Calu3 (cell line): Measurements from ENCODE around the gene H2BK1. TPM values are rescaled to one million over a fixed set of nuclear protein-coding genes. Genes with fewer than 3 reads are reported as not detected.

Source experiments
- BruUV-seq: library from RNA; stranded (reverse); fragments of 400-500 nt; replicated peaks from 2 replicates; lab custom pipeline; 2021; lab: Mats Ljungman, UMichigan
- CTCF ChIA-PET: fragments of 300-600 bp; sonication (Branson Sonifier 250); formaldehyde crosslinking; loops from one replicate; lab custom pipeline; 2022; ENCODE audit warnings: antibody characterized with exemption; lab: Charles Lee
- DNase-seq: peaks from one replicate; pipeline ENCODE4 v3.0.0; 2022
- H3K27ac Mint-ChIP-seq: one replicate; pipeline ENCODE4 v1.8.0; 2022; ENCODE audit warnings: mixed read lengths; ENCODE audit not compliant: unreplicated experiment
- H3K27me3 Mint-ChIP-seq: one replicate; pipeline ENCODE4 v1.8.0; 2022; ENCODE audit warnings: mixed read lengths; ENCODE audit not compliant: unreplicated experiment
- H3K36me3 Mint-ChIP-seq: one replicate; pipeline ENCODE4 v1.8.0; 2022; ENCODE audit warnings: mild to moderate bottlenecking, moderate library complexity, mixed read lengths; ENCODE audit not compliant: insufficient read depth, unreplicated experiment
- H3K4me1 Mint-ChIP-seq: one replicate; pipeline ENCODE4 v1.8.0; 2022; ENCODE audit warnings: mild to moderate bottlenecking, low read depth, mixed read lengths; ENCODE audit not compliant: unreplicated experiment
- H3K4me3 Mint-ChIP-seq: one replicate; pipeline ENCODE4 v1.8.0; 2022; ENCODE audit warnings: mild to moderate bottlenecking, low read depth, moderate library complexity, mixed read lengths; ENCODE audit not compliant: unreplicated experiment
- H3K9me3 Mint-ChIP-seq: one replicate; pipeline ENCODE4 v1.8.0; 2022; ENCODE audit warnings: low read depth, mixed read lengths; ENCODE audit not compliant: unreplicated experiment
- CTCF ChIP-seq: fragments of 200-600 bp; IDR thresholded peaks from one replicate; pipeline ENCODE4 v1.8.0; 2022; ENCODE audit warnings: antibody characterized with exemption; ENCODE audit not compliant: unreplicated experiment
- intact Hi-C: fragments of 100-400 bp; cut with micrococcal nuclease; formaldehyde crosslinking; loops from one replicate; pipeline ENCODE4 v1.10.0; 2022; ENCODE audit not compliant: unreplicated experiment
- total RNA-seq: library from RNA; stranded (reverse); gene quantifications from 2 replicates; pipeline ENCODE4 v1.2.3, GENCODE V29; 2022

H2BK1 gene
- total RNA-seq, 1 experiment from 2014 or later: not detected

- no peaks in the 10 kb centered on the region for H3K27me3 Mint-ChIP-seq
- intact Hi-C loops: no loop called here
These were observed 22.0 kb upstream of the H2BK1 start, which contains the start of gene CHPF2 for GRCh38 chr7:151232091-151232916. CHPF2 (plus strand) TSS chr7:151232483; CDS start chr7:151234012, 1,529 bp downstream.

GRCh38 chr7:151231080-151231479 lies 20.8 kb upstream of the H2BK1 start:
- intact Hi-C loops: no loop called here
- H3K4me1 Mint-ChIP-seq: peaks cover 11% of the 10 kb centered on the region
- H3K4me3 Mint-ChIP-seq: no peak overlapping the region
- TF ChIP-seq CTCF: no peak
- no peak overlapping the region for H3K27ac Mint-ChIP-seq
- no peak for DNase-seq
- H3K36me3 Mint-ChIP-seq: peaks cover 44% of the 10 kb centered on the region
- CTCF ChIA-PET: no interaction called here
- no TSS peak for BruUV-seq
- no peaks in the 10 kb centered on the region for H3K27me3 Mint-ChIP-seq
- no peaks in the 10 kb centered on the region for H3K9me3 Mint-ChIP-seq

More at GRCh38 chr7:151232091-151232916, 22.0 kb upstream of the H2BK1 start, which contains the start of gene CHPF2:
- H3K4me1 Mint-ChIP-seq: peaks cover 11% of the 10 kb centered on the region
- no TSS peak for BruUV-seq
- H3K9me3 Mint-ChIP-seq: no peaks in the 10 kb centered on the region
- H3K4me3 Mint-ChIP-seq: peak within 1 kb of the TSS; percentile 91
- peaks cover 32% of the 10 kb centered on the region for H3K36me3 Mint-ChIP-seq
- CTCF ChIA-PET: interaction anchor here (1.1 kb wide), 1 partner anchor 12 kb away, joined by 3 read pairs; no protein-coding TSS in a partner anchor
- TF ChIP-seq CTCF: no peak
- peak; percentile 89 for DNase-seq
- peak within 1 kb of the TSS; percentile 88 for H3K27ac Mint-ChIP-seq

- H3K4me3 Mint-ChIP-seq: no peak overlapping the region
- no peaks in the 10 kb centered on the region for H3K27me3 Mint-ChIP-seq
- peaks cover 54% of the 10 kb centered on the region for H3K36me3 Mint-ChIP-seq
- H3K27ac Mint-ChIP-seq: no peak overlapping the region
- DNase-seq: no peak
- no peak for TF ChIP-seq CTCF
- CTCF ChIA-PET: no interaction called here
- peaks cover 23% of the 10 kb centered on the region for H3K4me1 Mint-ChIP-seq
- no peaks in the 10 kb centered on the region for H3K9me3 Mint-ChIP-seq
- BruUV-seq: no TSS peak
- intact Hi-C loops: no loop called here
These were observed 19.0 kb upstream of the H2BK1 start for GRCh38 chr7:151229249-151229648.

- H3K36me3 Mint-ChIP-seq: peaks cover 53% of the 10 kb centered on the region
- TF ChIP-seq CTCF: no peak
- H3K27me3 Mint-ChIP-seq: no peaks in the 10 kb centered on the region
- CTCF ChIA-PET: interaction anchor here (1.0 kb wide), 1 partner anchor 200 kb away, joined by 4 read pairs; the partner anchor contains the start of gene ABCB8
- peak overlapping the region; percentile 87 for H3K27ac Mint-ChIP-seq
- H3K4me3 Mint-ChIP-seq: peak overlapping the region; percentile 88
- BruUV-seq: no TSS peak
- intact Hi-C loops: no loop called here
- no peak for DNase-seq
- H3K4me1 Mint-ChIP-seq: peaks cover 23% of the 10 kb centered on the region
- H3K9me3 Mint-ChIP-seq: no peaks in the 10 kb centered on the region
These were observed 18.0 kb upstream of the H2BK1 start for GRCh38 chr7:151228024-151228866.
